ENCODE data around the gene FGF6.

The FGF6 gene

DNA sequence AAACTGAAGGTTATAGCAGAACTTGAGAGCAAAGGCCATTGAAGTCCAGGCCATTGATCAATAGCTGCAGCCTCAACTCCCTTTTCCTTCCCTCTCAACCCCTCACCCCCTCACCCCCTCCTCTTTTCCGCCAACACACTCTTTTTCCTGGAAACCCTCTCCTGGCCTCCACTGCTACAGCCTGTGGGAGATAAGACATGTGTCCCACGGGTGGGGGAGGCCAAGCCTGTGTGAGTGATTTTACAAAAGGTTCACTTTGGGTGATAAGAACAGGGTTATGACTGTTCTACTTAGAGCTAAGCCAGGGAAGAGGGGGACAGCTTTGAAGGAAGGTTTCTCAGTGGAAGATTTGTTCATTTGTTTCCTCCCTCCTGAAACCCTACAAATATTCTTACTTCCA lies 57.0 kb downstream of the FGF6 start:
- Histone ChIP-seq H3K9me3 (ENCODE audit: control insufficient read depth, low read length) (no peaks in the 10 kb centered on the region), H3K27ac (ENCODE audit: low read depth, low read length, severe bottlenecking) (no peak overlapping the region), H3K4me1 (ENCODE audit: control insufficient read depth, insufficient read depth, low read length, poor library complexity, severe bottlenecking) (no peaks in the 10 kb centered on the region), H3K36me3 (ENCODE audit: control insufficient read depth, insufficient read depth, low read length) (no peaks in the 10 kb centered on the region), H3K4me3 (ENCODE audit: extremely low read depth, insufficient read depth, low read length, poor library complexity, severe bottlenecking) (no peak overlapping the region)
- WGBS, 2 experiments (ENCODE audit: insufficient coverage in 2 of 2): 67% methylated on average over 1 of the region's 2 CpGs; no CpG with 5 or more reads in 1 of the 2 experiments

DNA sequence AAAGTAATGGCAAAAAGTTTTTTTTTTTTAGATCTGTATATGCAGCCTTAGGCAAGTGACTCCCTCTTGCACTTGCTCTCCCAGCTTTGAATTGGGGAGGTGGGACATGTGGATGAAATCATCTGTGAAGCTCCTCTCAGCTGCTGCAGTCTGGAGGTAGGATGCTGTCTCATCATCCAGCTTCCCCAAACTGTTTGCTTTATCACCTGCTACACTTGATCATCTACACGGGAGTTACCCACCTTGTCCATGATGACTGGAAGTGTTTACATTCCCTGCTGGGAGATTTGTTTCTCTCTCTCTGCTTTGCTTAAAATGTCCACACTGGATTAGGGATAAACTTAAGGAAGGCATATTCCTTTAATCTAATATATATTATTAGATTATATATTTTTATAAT lies 57.6 kb downstream of the FGF6 start:
- H3K36me3 ChIP-seq (ENCODE audit: control insufficient read depth, insufficient read depth, low read length): no peaks in the 10 kb centered on the region
- no peak overlapping the region for H3K27ac ChIP-seq (ENCODE audit: low read depth, low read length, severe bottlenecking)
- H3K4me1 ChIP-seq (ENCODE audit: control insufficient read depth, insufficient read depth, low read length, poor library complexity, severe bottlenecking): no peaks in the 10 kb centered on the region
- WGBS, 2 experiments (ENCODE audit: insufficient coverage in 2 of 2): 100% methylated on average over 1 of the region's 1 CpG; no CpG with 5 or more reads in 1 of the 2 experiments
- no peaks in the 10 kb centered on the region for H3K9me3 ChIP-seq (ENCODE audit: control insufficient read depth, low read length)
- H3K4me3 ChIP-seq (ENCODE audit: extremely low read depth, insufficient read depth, low read length, poor library complexity, severe bottlenecking): no peak overlapping the region

DNA sequence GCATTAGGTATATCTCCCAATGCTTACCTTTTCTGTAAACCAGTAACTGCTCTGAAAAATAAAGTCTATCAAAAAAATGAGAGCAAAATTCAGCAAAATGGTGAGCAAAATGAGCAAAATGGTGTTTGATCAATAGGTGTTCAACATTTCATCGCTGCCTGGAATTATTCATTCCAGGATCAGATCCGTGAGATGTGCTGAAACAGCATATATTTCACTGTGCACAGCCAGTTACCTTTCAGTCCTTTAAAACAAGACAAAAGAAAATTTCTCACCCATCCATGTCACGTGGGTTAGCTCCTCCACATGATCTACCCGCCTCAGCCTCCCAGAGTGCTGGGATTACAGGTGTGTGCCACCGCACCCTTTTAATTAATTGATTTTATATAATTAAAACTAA lies 58.0 kb downstream of the FGF6 start:
- Histone ChIP-seq H3K9me3 (ENCODE audit: control insufficient read depth, low read length) (no peaks in the 10 kb centered on the region), H3K4me1 (ENCODE audit: control insufficient read depth, insufficient read depth, low read length, poor library complexity, severe bottlenecking) (no peaks in the 10 kb centered on the region), H3K36me3 (ENCODE audit: control insufficient read depth, insufficient read depth, low read length) (no peaks in the 10 kb centered on the region), H3K4me3 (ENCODE audit: extremely low read depth, insufficient read depth, low read length, poor library complexity, severe bottlenecking) (no peak overlapping the region), H3K27ac (ENCODE audit: low read depth, low read length, severe bottlenecking) (no peak overlapping the region)
- WGBS, 2 experiments (ENCODE audit: insufficient coverage in 2 of 2): 92 to 94% methylated on average over 2 of the region's 5 CpGs

DNA sequence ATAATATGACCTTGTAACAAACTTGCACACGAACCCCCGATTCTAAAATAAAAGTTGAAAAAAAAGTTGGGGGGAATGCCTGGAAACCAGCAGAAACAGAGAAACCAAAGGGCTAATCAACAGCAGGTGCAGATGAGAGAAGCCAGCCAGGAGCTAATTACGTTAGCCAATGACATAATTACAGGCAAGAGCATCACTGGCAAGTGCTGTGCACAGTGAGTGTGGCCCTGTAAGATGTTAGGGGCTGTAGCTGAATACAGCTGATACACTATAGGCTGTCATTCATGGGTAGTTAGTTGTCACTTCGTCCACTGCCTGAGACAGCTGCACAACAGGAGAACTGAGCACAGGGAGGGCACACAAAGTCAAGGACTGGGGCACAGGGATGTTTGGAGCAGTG lies 58.8 kb downstream of the FGF6 start:
- Histone ChIP-seq H3K4me3 (ENCODE audit: extremely low read depth, insufficient read depth, low read length, poor library complexity, severe bottlenecking) (no peak overlapping the region), H3K36me3 (ENCODE audit: control insufficient read depth, insufficient read depth, low read length) (no peaks in the 10 kb centered on the region), H3K4me1 (ENCODE audit: control insufficient read depth, insufficient read depth, low read length, poor library complexity, severe bottlenecking) (no peaks in the 10 kb centered on the region), H3K9me3 (ENCODE audit: control insufficient read depth, low read length) (no peaks in the 10 kb centered on the region), H3K27ac (ENCODE audit: low read depth, low read length, severe bottlenecking) (no peak overlapping the region)
- WGBS, 2 experiments (ENCODE audit: insufficient coverage in 2 of 2): 84 to 90% methylated on average over 2 to 4 of the region's 4 CpGs
